HG03039 (cell line): ENCODE measurements around the gene IDNK.
"Not testable (repeated sequence)": the region's sequence is repeated elsewhere in the genome, so short reads cannot be mapped to it uniquely, and the experiment has no call there.

ENCODE experiments used
- ATAC-seq: cut with Tn5 transposase; IDR thresholded peaks from one replicate; pipeline ENCODE4 v1.9.1; 2021; ENCODE audit warnings: mild to moderate bottlenecking, moderate library complexity; ENCODE audit not compliant: unreplicated experiment

IDNK gene

GRCh38 chr9:83622939-83623678 is at the start of gene IDNK:
Gene IDNK (plus strand): TSS chr9:83623143. CDS start chr9:83623172, 29 bp downstream.
- peak; percentile 73 for ATAC-seq

GRCh38 chr9:83574482-83574881 is 48.5 kb upstream of the IDNK start:
- no peak for ATAC-seq

- ATAC-seq = no peak
Measured at GRCh38 chr9:83582029-83582428, 40.9 kb upstream of the IDNK start.

- no peak for ATAC-seq
Measured at GRCh38 chr9:83583151-83584014, 39.6 kb upstream of the IDNK start.

GRCh38 chr9:83584995-83585394 is 37.9 kb upstream of the IDNK start:
- ATAC-seq = no peak

- ATAC-seq = no peak
Measured at GRCh38 chr9:83588256-83588655, 34.7 kb upstream of the IDNK start.

- no peak for ATAC-seq
Measured at GRCh38 chr9:83596899-83597504, 25.9 kb upstream of the IDNK start.

GRCh38 chr9:83598487-83598886 is 24.5 kb upstream of the IDNK start:
- ATAC-seq = no peak

- no peak for ATAC-seq
Measured at GRCh38 chr9:83599071-83599470, 23.9 kb upstream of the IDNK start.

GRCh38 chr9:83601463-83601862 is 21.5 kb upstream of the IDNK start:
- no peak for ATAC-seq

- not testable (repeated sequence) for ATAC-seq
Measured at GRCh38 chr9:83607620-83608019, 15.3 kb upstream of the IDNK start.

GRCh38 chr9:83613298-83613697 is 9.6 kb upstream of the IDNK start:
- not testable (repeated sequence) for ATAC-seq

- ATAC-seq = no peak
Measured at GRCh38 chr9:83617299-83617698, 5.6 kb upstream of the IDNK start.

GRCh38 chr9:83620841-83621636 is 1.9 kb upstream of the IDNK start:
- no peak for ATAC-seq

GRCh38 chr9:83622433-83622938 is 457 bp upstream of the IDNK start:
- ATAC-seq = peak; percentile 40

- peak; percentile 15 for ATAC-seq
Measured at GRCh38 chr9:83623679-83624076, 735 bp downstream of the IDNK start.

GRCh38 chr9:83625178-83625577 is 2.2 kb downstream of the IDNK start:
- ATAC-seq = no peak

GRCh38 chr9:83628540-83628939 is 5.6 kb downstream of the IDNK start:
- no peak for ATAC-seq

GRCh38 chr9:83629433-83630104 is 6.6 kb downstream of the IDNK start:
- no peak for ATAC-seq

GRCh38 chr9:83630938-83631457 is 8.1 kb downstream of the IDNK start:
- ATAC-seq = no peak
